Stimulated activated CD8-positive, alpha-beta memory T cell treated with anti-CD3 and anti-CD28 coated beads, Interleukin-2, amount 100 ng/mL, for 48 hours (primary cell): ENCODE results near the gene CKLF.
"Not testable (repeated sequence)": the region's sequence is repeated elsewhere in the genome, so short reads cannot be mapped to it uniquely, and the experiment has no call there.

Source experiments
- DNase-seq, 2 donors: peaks; one replicate each; pipeline ENCODE4 v3.0.0-alpha.2; 2020; ENCODE audit warnings: low read depth in 2 of 2

Gene CKLF

GRCh38 chr16:66568355-66568754 lies 16.0 kb downstream of the CKLF start:
- no peak for DNase-seq

GRCh38 chr16:66569131-66569530 lies 16.8 kb downstream of the CKLF start:
- no peak for DNase-seq

DNA sequence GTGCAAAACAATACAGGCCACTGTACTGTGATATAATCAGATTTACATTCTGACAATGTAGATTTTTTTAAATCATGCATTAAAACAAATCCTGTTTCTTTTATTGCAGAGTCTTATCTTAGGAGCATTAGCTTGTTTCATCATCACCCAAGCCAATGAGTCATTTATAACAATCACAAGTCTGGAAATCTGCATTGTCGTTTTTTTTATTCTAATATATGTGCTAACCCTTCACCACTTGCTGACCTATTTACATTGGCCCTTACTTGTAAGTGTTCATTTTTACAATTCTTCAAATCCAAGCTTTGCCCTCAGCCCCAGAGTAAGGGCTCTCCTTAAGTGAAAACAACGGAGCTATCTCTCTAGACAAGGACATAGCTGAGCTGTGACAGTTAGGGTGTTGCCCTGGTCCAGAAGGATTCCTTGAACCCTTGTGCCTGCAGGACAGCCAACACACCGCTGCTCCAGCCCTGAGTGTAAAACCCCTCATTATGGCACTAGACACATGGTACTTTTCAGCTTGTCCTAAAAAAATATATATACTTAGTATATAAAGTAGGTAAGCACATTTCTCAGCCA lies 17.5 kb downstream of the CKLF start:
- no peak for DNase-seq

DNA sequence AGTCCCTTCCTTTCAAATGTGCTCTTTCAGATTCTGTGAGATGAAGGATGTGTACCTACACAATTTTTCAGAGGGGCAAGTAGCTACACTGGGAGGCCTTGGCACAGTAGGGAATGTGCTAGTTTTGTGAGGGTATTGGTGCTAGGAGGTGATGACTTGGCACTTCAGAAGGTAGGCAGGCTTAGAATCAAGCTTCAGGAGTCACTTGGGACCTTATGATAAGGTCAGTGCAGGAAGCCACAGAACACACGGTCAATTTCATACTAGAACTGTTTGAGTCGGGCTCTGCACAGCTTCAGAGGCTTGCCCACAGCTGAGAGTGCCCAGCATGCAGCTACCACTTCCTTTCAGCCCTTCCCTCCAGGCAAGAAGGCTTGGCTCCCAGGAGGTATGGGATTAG lies 20.0 kb downstream of the CKLF start:
- no peak for DNase-seq

GRCh38 chr16:66574081-66574480 lies 21.7 kb downstream of the CKLF start:
- DNase-seq = no peak

- no peak for DNase-seq
These were observed 22.2 kb downstream of the CKLF start for GRCh38 chr16:66574531-66574930.

DNA sequence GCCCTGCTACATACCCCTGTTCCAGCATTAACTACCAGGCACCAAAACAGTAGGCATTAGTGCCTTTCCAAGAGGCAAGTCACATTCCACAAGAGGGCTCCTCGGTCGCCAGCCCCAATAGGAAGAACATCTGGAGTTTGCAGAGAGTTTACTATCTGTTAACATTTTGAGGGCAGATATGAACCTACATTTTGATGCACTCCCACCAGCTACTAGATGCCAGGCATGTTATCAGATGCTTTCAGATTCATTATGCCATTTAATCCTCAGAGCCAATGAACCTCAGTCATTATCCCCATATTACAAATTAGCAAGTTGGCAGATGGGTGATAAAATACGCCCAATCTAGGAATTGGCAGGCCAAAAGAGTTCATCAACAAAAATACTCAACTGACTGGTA lies 22.7 kb downstream of the CKLF start:
- DNase-seq = no peak

- DNase-seq = no peak
These were observed 23.9 kb downstream of the CKLF start for GRCh38 chr16:66576296-66576695.

DNA sequence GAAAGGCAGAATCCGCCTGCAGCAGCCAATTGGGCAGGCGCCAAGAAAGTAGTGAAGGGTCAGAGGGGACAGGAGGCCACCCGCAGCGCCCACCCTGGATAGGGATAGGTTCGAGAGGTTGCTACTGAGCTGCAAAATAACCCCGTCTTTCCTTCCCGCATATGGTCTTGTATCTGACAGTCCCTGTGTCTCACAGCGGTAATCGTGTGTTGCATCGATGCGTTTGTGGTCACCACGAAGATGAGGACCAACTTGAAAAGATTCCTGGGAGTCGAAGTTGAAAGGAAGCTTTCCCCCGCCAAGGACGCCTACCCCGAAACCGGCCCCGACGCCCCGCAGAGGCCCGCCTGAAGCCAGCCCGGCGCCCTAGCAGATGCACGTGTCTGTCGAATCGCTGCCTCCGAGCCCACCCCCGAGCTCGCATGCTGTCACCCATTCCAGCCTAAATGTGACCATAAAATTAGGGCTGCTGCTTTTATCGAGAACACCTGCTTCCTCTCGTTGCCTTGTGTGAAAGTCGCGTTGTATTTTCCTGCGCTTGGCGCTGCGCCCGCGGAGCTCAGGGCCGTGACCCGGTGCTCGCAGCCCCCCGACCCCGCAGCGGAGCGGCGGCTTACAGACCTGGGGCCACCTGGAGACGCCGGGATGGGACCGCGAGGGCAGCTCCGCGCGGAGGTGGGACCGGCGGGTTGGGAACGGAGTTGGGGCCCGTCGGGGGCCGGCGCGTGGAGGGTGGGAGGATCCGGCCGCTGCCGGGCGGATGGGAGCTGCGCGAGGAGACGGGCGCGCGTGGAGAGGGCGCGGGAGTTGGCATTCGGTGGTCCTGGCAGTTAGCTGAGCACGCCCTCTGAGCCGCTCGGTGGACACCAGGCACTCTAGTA lies 26.5 kb downstream of the CKLF start, which contains the start of gene CMTM2:
TSS of gene CMTM2 (plus strand) at position 813 of the 881 bp plus-strand sequence. CDS start 145 bp downstream, outside the sequence.
- no peak for DNase-seq

GRCh38 chr16:66580605-66581209 lies 28.3 kb downstream of the CKLF start:
- no peak for DNase-seq

DNA sequence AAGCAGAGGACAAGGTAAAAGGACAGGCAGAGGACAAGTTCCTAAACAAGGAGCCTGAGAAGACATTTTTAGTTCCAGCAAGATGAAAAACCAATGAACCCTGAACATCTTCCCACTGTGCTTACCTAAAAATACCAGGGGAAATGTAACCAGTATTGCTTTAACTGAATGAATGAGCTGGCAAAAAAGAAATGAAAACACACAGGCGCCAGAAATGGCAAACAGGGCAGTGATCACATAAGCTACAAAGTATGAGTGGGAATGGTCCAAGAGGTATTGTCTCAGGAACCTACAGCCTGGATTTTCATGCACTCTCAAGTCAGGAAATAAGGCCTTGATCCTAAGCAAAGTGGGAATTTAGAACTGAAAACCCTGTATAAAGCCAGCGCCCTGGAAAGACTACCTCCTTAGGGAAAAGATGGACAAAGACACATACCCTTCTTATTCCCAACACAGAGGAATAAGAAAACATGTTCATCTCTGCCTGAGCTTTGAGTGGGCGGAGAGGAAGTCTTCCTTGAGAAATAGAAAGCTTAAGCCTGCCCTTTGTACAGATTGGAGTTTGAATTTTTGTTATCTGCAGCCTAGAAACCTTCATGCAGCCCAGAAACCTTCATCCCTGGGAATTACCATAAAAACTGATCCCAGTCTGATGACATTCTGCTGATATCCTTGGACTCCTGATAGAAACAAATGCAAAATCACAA lies 29.0 kb downstream of the CKLF start:
- no peak for DNase-seq

DNA sequence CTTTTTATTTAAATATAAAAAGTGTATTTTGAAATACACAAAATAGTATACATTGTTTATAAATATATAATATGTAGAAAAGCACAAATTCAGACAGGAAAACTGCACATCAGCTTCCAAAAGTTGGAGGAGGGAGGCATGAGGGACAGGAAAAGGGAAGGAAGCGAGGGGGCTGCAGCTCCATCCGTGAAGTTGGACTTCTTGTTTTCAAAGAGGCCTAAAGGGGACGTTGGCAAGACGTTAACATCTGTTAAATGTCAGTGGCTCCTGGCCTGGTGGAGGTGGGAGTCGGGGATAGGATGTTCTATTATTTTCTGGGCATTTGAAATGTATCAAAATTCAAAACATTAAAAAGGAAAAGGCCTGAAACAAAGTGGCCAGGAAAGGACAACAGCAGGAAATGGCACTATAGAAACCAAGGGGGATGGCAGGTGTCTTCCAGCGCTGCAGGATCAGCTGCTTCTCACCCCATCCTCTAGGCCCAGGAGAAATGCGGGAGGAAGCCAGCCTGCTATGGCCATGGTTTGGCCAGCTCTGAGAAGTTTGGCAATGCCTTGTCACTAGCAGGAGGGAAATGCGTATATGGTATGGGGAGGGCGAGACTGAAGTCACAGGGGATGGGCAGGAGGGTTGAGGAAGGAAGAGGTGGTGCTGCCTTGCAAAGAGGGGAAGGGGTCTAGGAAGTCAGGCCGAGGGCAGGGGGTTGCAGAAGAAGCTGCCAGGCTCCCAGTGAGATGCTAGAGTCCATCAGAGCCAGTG lies 33.3 kb downstream of the CKLF start:
- no peak for DNase-seq

- no peak for DNase-seq
These were observed 35.7 kb downstream of the CKLF start for GRCh38 chr16:66587881-66588600.

DNA sequence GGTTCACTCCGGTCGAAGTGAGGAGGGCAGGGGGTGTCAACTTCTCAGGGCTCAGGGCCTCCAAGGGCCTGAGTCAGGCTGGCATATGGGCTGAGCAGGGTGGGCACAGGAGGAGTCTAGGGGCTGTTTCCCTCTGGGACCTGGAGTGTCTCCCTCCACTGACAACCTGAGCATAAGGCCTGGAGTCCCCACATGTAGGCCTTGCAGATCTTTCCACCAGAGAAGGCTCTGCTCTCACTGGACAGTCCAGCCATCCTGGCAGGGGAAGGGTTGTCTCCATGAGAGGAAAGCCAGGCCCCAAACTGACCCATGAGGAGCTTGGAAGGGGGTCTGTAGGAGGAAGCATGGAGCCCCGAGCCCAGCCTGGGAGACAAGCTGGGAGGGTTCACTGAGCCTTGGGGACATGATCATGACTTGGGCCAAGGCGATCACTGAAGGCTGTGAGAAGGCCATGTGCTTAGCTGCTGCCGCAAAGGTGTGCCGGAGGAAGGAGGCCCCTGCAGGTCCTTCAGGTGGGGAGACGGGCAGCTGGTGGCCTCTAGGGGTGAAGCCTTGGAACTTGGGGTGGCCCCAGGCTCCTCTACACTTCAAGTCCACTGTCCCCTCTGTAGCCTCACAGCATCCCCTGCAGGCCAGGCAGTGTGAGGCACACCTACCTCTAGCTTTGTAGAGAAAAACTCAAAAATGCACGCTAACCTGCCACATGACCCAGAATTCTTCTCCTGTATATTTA lies 36.8 kb downstream of the CKLF start:
- DNase-seq = peak; percentile 29 to 48

- no peak for DNase-seq
These were observed 37.9 kb downstream of the CKLF start for GRCh38 chr16:66590322-66590721.

DNA sequence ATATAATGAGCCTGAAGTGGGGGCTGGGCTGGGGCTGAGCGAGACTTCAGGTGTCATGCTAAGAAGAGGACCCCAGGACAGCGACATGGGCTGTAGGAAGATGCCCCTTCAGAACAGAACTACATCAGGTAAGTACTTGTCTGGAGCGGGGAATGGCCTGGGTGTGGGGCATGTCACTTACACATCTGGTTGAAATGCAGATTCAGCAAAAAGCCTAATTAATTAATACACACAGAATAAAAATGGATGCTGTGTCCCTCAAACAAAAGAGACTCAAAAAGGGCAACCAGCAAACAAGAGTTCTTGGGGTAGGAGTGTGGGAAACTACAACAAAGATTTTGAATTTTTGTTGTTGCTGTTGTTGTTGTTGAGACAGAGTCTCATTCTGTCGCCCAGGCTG lies 38.6 kb downstream of the CKLF start:
- DNase-seq = no peak

DNA sequence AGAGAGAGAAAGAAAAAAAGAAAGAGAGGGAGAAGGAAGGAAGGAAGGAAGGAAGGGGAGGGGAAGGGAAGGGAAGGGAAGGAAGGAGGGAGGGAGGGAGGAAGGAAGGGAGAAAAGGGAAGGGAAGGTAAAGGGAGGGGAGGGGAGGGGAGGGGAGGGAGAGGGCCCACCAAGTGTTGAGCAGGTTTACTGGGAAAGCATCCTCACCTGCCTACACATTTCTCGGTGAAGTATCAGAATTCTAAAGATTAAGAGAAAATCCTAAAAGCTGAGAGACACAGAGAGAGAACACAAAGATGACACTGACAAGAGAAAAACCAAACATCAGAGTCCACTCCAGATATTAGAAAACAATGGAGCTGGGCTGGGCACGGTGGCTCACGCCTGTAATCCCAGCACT lies 39.9 kb downstream of the CKLF start:
- no peak for DNase-seq

DNA sequence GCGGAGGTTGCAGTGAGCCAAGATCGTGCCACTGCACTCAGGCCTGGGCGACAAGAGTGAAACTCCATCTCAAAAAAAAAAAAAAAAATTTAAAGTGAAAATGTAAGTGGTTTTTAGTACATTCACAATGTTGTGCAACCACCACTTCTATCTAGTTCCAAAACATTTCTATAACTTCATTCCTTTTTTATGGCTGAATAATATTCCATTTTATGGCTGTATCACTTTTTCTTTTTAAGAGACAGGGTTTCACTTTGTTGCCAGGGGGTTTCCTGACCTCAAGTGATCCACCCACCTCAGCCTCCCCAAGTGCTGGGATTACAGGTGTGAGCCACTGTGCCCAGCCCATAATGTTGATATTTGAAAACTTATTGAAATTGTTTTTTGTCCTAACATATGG lies 40.4 kb downstream of the CKLF start:
- DNase-seq = no peak

DNA sequence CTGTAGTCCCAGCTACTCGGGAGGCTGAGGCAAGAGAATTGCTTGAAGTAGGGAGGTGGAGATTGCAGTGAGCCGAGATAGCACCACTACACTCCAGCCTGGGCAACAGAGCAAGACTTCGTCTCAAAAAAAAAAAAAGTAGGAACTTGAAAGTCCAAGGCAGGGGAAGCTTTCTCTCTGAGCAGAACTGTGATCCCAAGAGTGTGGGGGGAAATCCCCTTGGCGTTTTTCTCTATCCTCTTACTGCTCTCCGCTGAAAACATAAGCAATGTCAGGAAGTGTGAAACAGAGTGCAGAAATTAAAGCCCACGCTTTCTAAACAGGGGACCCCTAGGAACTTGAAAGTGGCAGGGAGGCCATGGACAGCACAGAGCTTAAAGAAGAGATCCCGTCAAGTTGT lies 42.4 kb downstream of the CKLF start:
- no peak for DNase-seq

DNA sequence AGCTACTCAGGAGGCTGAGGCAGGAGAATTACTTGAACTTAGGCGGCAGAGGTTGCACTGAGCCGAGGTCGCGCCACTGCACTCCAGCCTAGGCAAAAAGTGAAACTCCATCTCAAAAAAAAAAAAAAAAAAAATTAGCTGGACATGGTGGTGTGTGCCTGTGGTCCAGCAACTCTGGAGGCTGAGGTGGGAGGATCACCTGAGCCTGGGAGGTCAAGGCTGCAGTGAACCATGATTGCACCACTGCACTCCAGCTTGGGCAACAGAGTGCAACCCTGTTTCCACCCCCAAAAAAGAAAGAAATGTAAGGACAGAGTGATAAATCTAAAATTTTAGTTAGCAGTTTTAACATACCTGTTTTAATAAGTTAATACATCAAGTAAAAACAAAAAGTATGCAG lies 44.2 kb downstream of the CKLF start:
- not testable (repeated sequence) for DNase-seq
